ENCODE results near the gene TAL1. TPM values are rescaled to one million over a fixed set of nuclear protein-coding genes. Genes with fewer than 3 reads are reported as not detected.
A peak's percentile ranks its signal among the peaks of the same experiment; 100 is the strongest.
"Not testable (repeated sequence)": the region's sequence is repeated elsewhere in the genome, so short reads cannot be mapped to it uniquely, and the experiment has no call there.

TAL1 gene
- 1 to 10 TPM; 4.8 to 5.5 (median 5.2) TPM for polyA plus RNA-seq (ENCODE audit: insufficient read length in 4 of 4)

DNA sequence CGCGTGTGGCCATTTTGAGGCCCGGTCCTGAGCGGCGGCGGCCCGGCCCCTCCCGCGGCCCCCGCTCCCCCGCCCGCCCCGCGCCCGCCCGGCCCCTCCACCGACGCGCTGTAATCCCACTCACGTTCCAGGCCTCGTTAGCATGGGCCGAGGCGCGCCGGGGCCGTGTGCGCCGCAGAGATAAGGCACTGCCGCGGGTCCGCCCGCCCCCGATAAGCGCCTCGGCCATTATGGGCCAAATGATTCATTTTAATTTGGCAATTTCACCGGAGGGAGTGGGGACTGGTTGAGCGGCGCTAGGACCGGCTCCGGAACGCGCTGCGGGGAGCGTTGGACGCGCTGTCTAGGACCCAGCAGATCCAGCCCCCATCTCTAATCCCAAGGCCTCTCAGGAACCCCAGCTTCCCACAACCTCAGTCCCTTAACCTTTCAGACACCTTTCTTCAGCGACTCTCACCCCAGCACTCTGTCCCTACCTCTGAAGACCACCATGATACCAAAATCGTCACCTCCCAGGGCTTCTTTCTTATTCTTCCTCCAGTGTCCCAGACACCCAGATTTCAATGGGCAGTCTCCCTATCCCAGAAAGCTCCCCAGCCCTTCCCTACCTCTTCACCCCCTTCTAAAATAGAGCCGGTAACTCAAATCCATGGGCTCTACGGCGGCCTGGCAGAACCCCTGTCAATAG lies at the start of gene TAL1:
TSS of gene TAL1 (minus strand) at position 39 of the 688 bp plus-strand sequence. CDS start 6,337 bp downstream, outside the sequence.
- DNase-seq (ENCODE audit: low read depth in 4 of 4, low spot score in 2 of 4): no peak

DNA sequence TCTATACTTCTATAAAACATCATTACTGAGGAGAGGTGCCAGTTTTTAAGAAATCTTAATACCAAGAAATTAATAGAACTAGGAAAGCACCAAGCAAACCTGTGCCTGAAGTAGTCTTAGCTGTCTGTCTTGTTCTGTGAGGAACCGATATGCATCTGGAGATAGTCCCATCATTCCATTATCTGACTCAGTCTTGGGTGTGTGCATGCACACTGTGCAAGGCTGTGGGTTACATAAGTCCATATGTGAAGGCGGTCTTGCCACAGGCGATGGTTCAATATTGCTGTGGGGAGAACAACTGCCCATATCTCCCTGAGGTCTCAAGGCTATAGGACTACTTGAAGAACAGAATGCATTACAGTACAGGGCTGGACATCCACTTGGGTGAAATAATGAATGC lies 48.1 kb upstream of the TAL1 start:
- DNase-seq (ENCODE audit: low read depth in 4 of 4, low spot score in 2 of 4): no peak

DNA sequence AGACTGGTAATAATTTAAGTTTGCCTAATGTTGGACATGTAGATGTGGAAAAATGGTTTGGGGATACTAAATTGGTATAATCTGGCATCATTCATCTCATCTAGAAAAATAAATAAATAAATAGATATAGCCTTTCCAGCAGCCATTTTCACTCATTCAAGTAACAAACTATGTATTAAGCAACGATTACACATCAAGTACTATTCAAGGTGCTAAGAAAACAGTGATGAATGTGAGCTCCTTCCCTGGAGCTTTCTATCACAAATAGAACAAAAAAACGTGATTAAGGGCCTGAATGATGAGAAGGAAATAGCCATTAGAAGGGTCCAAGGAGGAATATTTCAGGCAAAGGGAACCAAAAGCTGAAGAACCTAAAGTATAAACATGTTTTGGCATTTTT lies 44.8 kb upstream of the TAL1 start:
- DNase-seq (ENCODE audit: low read depth in 4 of 4, low spot score in 2 of 4): no peak

DNA sequence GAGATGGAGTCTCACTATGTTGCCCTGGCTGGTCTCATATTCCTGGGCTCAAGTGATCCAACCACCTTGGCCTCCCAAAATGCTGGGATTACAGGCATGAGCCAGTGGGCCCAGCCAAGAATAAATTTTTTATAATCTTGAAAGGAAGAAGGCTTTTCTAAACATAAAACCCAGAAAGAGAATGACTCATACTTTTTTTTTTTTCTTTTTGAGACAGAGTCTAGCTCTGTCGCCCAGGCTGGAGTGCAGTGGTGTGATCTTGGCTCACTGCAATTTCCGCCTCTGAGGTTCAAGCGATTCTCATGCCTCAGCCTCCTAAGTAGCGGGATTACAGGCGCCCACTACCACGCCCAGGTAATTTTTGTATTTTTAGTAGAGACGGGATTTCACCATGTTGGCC lies 43.8 kb upstream of the TAL1 start:
- not testable (repeated sequence) for DNase-seq (ENCODE audit: low read depth in 4 of 4, low spot score in 2 of 4)

DNA sequence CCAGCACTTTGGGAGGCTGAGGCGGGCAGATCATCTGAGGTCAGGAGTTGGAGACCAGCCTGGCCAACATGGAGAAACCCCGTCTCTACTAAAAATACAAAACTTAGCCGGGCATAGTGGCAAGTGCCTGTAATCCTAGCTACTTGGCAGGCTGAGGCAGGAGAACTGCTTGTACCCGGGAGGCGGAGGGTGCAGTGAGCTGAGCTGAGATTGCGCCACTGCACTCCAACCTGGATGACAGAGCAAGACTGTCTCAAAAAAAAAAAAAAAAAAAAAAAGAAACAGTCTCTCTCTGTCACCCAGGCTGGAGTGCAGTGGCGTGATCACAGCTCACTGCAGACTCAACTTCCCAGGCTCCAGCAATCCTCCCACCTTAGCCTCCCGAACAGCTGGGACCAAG lies 33.5 kb upstream of the TAL1 start:
- DNase-seq (ENCODE audit: low read depth in 4 of 4, low spot score in 2 of 4): not testable (repeated sequence)

DNA sequence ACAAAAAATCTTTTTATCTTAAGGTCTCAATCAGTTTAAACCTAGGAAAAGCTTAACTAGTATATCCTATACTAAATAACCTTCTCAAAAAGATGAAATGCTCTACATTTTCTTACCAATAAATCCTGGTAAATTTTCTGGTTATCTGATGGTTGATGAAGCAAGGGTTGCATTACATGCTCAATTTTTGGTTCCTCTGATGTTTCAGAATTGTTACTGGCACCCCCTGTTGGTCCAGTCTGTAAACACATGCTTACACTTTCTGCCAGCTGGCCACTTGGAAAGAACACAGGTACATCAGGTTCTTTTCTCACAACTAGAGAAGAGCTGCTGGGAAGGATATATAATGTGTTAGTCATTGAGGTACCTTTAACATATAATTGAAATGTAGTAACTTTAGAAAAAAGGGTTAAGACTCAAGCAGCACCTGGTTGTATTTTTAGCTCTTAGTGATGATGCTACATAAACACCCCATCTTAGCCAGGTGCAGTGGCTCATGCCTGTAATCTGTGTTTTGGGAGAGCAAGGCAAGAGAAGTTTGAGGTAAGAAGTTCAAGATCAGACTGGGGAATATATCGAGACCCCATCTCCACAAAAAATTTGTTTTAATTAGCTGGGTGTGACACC lies 30.9 kb upstream of the TAL1 start:
- peak in 2 of 4 donors; percentile 4 to 7 for DNase-seq (ENCODE audit: low read depth in 4 of 4, low spot score in 2 of 4)

DNA sequence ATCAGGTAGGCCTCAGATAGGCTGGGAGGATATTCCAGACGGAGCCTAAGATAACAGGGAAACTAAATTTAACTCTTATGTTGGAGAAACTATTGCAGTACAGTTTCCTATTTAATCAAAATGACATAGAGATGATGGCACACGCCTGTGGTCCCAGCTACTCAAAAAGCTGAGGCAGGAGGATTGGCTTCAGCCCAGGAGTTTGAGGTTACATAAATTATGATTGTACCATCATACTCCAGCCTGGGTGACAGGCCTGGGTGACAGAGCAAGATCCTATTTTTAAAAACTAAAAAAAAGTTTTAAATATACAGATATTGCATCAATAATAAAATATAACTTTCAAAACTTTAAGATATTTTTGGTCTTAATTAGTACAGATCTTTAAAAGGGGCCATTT lies 25.2 kb upstream of the TAL1 start:
- no peak for DNase-seq (ENCODE audit: low read depth in 4 of 4, low spot score in 2 of 4)

DNA sequence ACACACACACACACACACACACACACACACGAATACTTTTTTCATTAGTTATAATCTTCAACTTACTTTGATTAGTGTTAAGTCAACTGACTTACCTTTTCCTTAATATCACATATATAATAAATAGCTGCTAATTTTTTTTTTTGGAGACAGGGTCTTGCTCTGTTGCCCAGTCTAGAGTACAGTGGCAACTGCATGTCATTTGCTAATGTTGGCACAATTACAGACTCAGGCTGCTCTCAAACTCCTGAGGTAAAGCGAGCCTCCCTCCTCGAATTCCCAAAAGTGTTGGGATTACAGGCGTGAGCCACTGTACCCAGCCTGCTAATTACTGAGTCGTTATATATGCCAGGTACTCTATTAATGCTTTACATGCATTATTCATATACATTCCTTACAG lies 20.8 kb upstream of the TAL1 start:
- no peak for DNase-seq (ENCODE audit: low read depth in 4 of 4, low spot score in 2 of 4)

DNA sequence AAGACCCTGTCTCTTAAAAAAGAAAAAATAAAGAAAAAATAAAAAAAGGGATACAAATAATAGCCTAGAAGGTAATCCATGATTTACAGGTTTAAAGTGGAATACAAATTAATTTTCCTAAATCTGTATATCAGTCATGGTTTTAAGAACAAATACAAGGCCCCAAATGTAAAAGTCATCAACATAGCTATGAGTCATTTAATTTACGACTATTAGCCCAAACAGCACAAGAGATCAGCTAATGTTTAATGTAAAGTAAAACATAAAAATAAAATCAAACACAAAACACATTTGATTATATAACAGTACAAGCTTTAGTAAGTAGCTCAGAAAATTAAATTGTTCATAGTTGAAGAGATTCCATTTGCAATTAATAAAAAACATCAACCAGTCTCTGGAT lies 20.3 kb upstream of the TAL1 start:
- DNase-seq (ENCODE audit: low read depth in 4 of 4, low spot score in 2 of 4): no peak

DNA sequence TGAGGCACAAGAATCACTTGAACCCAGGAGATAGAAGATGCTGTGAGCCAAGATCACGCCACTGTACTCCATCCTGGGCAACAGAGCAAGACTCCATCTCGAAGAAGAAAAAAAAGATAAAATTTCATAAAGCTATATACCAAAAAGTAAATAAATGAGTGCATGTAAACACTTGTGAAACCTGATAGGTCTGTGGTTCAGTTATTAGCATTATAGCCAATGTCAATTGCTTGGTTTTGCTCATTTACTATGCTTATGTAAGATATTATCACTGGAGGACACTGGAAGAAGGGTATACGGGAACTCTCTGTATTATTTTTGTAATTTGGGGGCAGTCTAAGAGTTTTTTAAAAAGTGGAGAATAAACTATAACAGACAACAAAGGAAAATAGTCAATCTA lies 17.7 kb upstream of the TAL1 start:
- DNase-seq (ENCODE audit: low read depth in 4 of 4, low spot score in 2 of 4): no peak

DNA sequence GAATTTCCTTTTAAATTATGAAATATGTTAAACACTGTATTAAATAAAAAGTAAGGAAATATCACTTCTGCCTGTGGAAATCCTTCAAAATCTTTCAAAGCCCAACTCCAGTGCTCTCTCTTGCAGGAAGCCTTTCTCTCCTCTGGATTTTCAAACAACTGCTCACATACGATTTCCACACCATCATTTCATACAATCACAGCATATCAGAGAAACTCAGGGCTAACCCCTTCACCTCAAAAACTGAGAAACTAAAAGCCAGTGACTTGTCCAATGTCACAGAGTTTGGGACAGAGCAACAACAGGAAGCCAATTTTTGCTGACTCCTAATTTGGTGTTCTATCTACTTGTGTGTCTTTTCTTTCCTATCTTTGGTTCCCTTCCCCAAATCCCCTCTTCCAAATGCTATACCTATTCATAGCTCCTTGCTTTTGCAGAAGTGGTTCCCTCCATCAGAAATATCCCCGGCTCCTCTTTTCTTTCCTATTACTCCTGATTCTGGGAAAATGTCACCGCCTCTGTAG lies 12.4 kb upstream of the TAL1 start:
- no peak for DNase-seq (ENCODE audit: low read depth in 4 of 4, low spot score in 2 of 4)

DNA sequence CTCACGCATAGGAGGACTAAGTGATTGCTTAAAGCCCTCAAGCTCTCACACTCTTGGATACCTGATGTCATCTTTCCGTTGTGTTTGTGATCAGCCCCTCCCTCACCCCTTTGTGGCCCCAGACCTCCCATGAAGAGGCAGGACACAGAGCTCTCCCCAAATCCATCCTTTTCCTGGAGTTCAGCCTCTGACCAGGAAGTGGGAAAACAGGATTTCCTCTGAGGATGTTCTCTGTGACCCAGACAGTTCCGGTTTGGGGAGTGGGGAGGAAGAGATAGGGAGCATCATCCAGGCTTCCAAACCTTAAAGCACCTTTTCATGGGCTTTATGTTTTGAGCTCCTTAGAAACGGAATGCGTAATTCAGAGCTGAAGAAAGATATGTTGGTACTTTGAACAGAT lies 11.9 kb upstream of the TAL1 start:
- DNase-seq (ENCODE audit: low read depth in 4 of 4, low spot score in 2 of 4): no peak

DNA sequence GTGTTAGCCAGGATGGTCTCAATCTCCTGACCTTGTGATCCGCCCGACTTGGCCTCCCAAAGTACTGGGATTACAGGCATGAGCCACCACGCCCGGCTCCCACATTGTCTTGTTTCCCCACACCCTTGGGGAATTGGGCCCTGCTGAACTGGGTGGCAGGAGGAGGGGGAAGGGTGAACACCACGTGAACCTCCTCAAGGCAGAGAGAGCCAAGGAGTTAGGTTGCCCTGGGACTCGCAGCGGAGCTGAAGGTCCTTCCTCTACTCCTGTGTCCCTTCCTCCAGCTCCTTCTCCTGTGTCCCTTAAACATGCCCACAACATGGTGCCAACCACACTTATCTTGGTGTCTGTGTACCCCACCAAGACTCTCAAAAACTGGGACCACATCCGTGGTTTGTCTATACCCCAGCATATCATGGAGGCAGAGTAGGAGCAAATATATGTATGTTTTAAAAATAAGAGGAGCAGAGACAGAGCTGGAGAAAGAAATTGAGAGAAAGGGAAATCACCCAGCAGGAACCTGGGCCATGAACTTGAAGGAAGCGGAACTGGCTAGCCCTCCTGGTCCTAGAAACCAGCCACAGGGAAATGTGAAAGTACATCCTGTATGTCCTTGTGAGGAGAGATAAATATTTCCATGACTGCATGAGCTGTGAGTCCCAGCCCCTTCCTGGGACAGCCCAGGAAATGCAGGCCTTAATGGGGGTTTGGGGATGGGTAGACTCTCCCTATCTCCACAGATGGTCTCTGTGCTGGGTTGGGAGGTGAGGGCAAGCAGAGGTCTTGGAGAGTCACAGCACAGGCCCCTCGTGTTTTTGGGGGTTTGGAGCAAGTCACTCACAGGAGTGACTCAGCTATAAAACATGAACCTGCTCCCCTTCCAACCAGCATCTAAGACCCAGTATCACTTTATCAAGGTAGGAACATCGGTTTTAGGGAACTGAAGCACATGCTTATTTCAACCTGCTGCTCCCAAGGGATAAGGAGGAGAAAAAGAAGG lies 9.4 kb upstream of the TAL1 start:
- no peak for DNase-seq (ENCODE audit: low read depth in 4 of 4, low spot score in 2 of 4)

DNA sequence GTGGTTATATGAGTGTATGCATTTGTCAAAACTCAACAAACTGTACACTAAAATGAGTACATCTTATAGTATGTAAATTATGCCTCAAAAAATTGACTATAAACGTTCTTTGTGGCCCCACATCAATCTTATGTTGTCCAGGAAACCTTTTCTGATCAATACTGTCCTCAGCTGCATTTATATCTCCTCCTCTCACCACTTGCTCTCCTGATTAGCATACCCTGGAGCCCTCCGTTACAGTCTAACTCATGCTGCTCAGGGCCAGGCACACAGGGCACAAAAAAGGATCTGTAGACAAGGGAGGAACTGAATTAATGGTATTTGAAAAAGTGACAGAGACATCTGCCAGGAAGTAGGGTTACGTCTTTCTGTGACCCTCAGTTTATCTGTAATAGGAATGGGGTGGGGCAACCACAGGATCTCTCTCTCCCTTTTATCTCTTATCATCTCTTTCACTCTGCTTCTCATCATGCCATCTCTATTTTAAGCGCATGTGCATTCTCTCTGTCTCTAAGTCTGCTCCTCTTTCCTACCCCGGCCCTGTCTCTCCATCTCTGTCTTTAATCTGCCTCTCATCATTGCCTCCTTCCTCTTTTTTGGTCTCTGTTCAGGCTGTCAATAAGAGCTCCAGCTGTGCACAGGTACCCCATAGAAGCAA lies 7.0 kb upstream of the TAL1 start:
- DNase-seq (ENCODE audit: low read depth in 4 of 4, low spot score in 2 of 4): no peak

DNA sequence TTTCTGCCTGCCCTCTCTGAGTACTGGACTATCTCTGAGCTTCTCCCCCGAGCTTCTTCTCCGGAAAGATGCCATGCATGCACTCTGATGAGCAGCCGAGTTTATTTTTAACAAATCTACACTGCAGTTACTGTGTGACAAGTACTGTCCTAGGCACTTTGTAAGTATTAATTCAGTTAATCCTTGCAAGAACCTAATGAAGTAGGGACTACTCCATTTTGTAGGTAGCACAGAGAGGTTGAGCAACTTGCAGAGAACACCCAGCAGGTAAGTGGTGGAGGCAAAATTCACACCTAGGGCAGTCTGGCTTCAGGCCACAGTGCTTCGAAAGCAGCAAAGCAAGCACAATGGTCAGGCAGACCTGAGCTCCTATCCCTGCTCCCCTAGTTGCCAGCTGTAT lies 3.8 kb upstream of the TAL1 start:
- DNase-seq (ENCODE audit: low read depth in 4 of 4, low spot score in 2 of 4): no peak

DNA sequence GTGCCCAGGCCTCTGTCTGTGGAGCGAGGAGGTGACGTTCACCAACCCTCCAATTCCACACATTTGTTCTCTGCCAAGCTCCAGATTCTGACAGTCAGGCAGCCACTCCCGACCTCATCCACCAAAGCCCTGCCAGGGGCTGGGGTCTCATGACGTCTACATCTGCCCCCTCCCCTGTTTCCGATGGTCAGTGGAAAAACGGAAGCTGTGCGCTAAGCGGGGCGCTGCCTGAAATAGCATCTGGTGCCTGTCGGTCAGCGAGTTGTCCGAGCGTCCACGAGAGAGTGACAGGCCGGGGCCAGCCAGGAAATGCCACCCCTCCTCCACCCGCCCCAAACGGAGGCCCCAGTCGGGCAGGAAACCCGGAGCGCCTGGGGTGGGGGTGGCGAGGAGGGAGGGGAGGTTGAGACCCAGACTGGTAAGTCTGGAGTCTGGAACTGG lies 3.2 kb upstream of the TAL1 start:
- no peak for DNase-seq (ENCODE audit: low read depth in 4 of 4, low spot score in 2 of 4)

DNA sequence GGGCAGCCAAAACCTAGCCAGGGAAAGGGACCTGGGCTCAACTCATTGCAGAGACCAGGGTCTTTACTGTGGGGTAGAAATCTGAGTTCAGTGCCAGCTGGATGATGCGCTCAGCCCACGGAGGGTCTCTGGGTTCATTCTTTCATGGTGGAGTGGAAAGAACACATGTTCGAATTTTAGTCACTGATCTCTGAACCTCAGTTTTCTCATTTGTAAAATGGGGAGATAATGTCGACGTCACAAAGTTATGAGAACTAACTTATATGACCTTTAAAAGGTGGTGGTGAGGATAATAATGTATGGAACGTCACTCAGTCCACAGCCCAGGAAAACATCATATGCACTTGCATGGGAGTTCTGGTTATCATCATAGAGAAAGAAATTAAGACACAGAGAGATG lies 1.2 kb upstream of the TAL1 start:
- DNase-seq (ENCODE audit: low read depth in 4 of 4, low spot score in 2 of 4): no peak

DNA sequence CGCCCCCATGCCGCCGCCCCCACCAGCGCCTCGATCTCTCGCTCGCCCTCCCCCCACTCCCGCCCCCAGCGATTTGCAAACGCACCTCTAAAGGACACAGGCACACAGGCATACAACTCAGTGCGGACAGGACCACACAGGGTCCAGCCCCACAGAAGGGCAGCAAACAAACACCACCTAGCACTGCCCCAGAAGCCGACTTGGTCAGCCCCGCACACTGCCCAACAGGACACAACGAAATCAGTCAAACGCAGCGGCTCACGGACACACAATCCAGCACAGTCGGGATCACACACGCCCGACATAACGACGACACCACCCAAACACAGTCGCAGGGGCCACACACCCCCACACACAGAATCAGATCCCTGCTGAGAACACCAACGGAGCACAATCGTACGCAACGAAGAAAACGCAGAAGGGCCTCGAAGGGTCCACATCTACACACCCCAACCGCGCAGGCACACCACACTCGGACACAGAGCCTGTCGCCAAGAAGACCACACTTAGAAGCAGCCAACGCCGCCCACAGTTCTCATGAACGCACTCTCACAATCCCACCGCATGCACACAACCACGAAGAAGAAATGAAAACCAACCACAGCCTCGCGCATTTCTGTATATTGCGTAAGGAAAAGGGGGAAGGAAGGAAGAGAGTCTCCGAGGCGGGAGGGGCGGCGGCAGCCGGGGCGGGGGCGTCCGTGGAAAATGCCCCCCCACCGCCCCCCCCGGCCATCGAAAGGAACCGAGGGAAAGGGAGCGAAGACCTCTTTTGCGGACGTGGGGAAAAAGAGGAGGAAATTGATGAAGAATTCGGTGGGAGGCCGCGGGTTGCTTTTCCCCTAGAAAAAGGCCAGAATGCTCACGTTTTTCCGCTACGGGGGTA lies 481 bp downstream of the TAL1 start:
- DNase-seq (ENCODE audit: low read depth in 4 of 4, low spot score in 2 of 4): peak in 3 of 4 donors; percentile 32 to 73 (median 66)

DNA sequence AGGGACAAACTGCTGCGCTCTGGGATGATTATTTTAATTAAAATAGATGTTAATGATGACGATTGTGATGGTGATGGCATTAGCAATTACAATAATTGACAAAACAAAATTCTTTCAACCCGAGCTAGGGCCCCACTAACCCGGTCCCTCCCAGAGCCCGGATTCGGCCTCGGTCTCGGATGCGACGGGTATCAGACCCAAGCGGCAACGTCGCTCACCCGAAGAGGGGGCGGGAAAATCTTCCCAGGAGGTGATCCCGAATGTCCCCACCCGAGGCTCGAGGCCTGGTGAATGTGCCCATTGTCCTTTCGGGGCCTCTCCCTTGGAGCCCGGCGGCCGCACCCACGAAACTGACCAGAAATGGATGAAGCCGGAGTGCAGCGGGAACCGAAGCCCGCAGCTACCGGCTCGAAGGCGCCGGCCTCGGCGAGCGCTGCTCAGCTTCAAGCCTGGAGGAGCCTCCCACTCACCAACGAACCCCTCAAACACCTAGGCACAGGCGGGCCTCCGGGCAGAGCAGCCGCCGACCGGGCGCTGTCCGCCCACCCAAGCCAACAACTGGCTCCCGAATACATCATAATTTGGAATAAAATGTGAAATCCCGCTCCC lies 1.2 kb downstream of the TAL1 start:
- DNase-seq (ENCODE audit: low read depth in 4 of 4, low spot score in 2 of 4): peak in 1 of 4 donors; percentile 19

Measured in left renal cortex interstitium (tissue), 4 donors.